HepG2 (cell line): Measurements from ENCODE around the gene ANKRD13D. TPM values are rescaled to one million over a fixed set of nuclear protein-coding genes. Genes with fewer than 3 reads are reported as not detected.

Experiments
- CBX5 ChIP-seq: sonication (generic); formaldehyde crosslinking; IDR thresholded peaks from 2 replicates; pipeline ENCODE4 v1.4.0; 2020; ENCODE audit warnings: missing genetic modification reagents, borderline replicate concordance
- DZIP1 ChIP-seq: sonication (generic); formaldehyde crosslinking; IDR thresholded peaks from 2 replicates; pipeline ENCODE4 v1.5.0; 2020; ENCODE audit warnings: mild to moderate bottlenecking, missing genetic modification reagents
- HNF4A ChIP-seq: sonication (generic); formaldehyde crosslinking; IDR thresholded peaks from 2 replicates; pipeline ENCODE4 v1.4.0; 2020; ENCODE audit warnings: missing genetic modification reagents
- MAZ ChIP-seq, 2 experiments: sonication (generic) in 1 of 2; formaldehyde crosslinking in 1 of 2; IDR thresholded peaks; 2 replicates each; pipeline versions ENCODE4 v1.5.0 to v1.6.1; 2012 to 2020; ENCODE audit warnings: low read depth in 2 of 2, mild to moderate bottlenecking in 2 of 2, borderline replicate concordance in 1 of 2, improper control_type of control experiment in 1 of 2, low read length in 1 of 2, missing genetic modification reagents in 1 of 2, moderate library complexity in 1 of 2
- MEIS1 ChIP-seq: sonication (generic); formaldehyde crosslinking; IDR thresholded peaks from 2 replicates; pipeline ENCODE4 v1.9.0; 2021; ENCODE audit warnings: mild to moderate bottlenecking, missing genetic modification reagents, moderate library complexity, borderline replicate concordance
- MLXIP ChIP-seq: sonication (generic); formaldehyde crosslinking; IDR thresholded peaks from 2 replicates; pipeline ENCODE4 v1.9.0; 2021; ENCODE audit warnings: missing genetic modification reagents, borderline replicate concordance
- MTF2 ChIP-seq: sonication (generic); formaldehyde crosslinking; IDR thresholded peaks from 2 replicates; pipeline ENCODE4 v1.5.0; 2020; ENCODE audit warnings: missing genetic modification reagents, borderline replicate concordance
- NCOA5 ChIP-seq: sonication (generic); formaldehyde crosslinking; IDR thresholded peaks from 2 replicates; pipeline ENCODE4 v1.4.0; 2020; ENCODE audit warnings: missing genetic modification reagents
- SP5 ChIP-seq: IDR thresholded peaks from 2 replicates; pipeline ENCODE4 v1.6.1; 2016; ENCODE audit warnings: low read depth, borderline replicate concordance
- SRF ChIP-seq: IDR thresholded peaks from 2 replicates; pipeline ENCODE4 v1.6.1; 2011; ENCODE audit warnings: mild to moderate bottlenecking, low read depth, low read length, moderate library complexity
- TIGD3 ChIP-seq: sonication (generic); formaldehyde crosslinking; IDR thresholded peaks from 2 replicates; pipeline ENCODE4 v1.5.1; 2020; ENCODE audit warnings: mild to moderate bottlenecking, missing genetic modification reagents, borderline replicate concordance
- U2AF1 ChIP-seq: fragments of 200-400 bp; formaldehyde crosslinking; optimal IDR thresholded peaks from 2 replicates; pipeline ENCODE3; 2017; ENCODE audit warnings: mild to moderate bottlenecking, low read depth, low read length
- ZBTB33 ChIP-seq: sonication (generic); formaldehyde crosslinking; IDR thresholded peaks from 2 replicates; pipeline ENCODE4 v1.4.0; 2020; ENCODE audit warnings: missing genetic modification reagents
- ZNF569 ChIP-seq: sonication (generic); formaldehyde crosslinking; IDR thresholded peaks from 2 replicates; pipeline ENCODE4 v1.5.0; 2020; ENCODE audit warnings: mild to moderate bottlenecking, missing genetic modification reagents, moderate library complexity, borderline replicate concordance
- ZNF746 ChIP-seq: sonication (generic); formaldehyde crosslinking; IDR thresholded peaks from 2 replicates; pipeline ENCODE4 v1.8.0; 2022; ENCODE audit warnings: mild to moderate bottlenecking, missing genetic modification reagents
- ZZZ3 ChIP-seq: sonication (generic); formaldehyde crosslinking; IDR thresholded peaks from 2 replicates; pipeline ENCODE4 v1.4.0; 2020; ENCODE audit warnings: missing genetic modification reagents, mild to moderate bottlenecking, borderline replicate concordance
- polyA plus RNA-seq, 8 experiments: library from polyadenylated mRNA; depleted of rRNA in 3 of 8; stranded (reverse) in 7 of 8; unstranded in 1 of 8; fragments of >200 nt; fragmentation: Illumina TruSeq in 4 of 8; extraction: Trizol in 4 of 8; gene quantifications; 2 replicates each; pipeline versions ENCODE4 v1.2.1 to v1.2.3, GENCODE V29; 2011 to 2016; ENCODE audit warnings: low read depth in 4 of 8, missing spikeins in 1 of 8, mixed read lengths in 1 of 8; ENCODE audit not compliant: insufficient read depth in 1 of 8
- total RNA-seq, 5 experiments: library from RNA; depleted of rRNA; stranded (reverse); fragments of >200 nt; fragmentation: Illumina TruSeq; extraction: Trizol; gene quantifications; 2 replicates each; pipeline ENCODE4 v1.2.3, GENCODE V29; 2016; ENCODE audit warnings: low read depth in 1 of 5
- TF ChIP-seq, protein P1 (sequence below): sonication (generic); formaldehyde crosslinking; IDR thresholded peaks from 2 replicates; pipeline ENCODE4 v1.8.0; 2022; ENCODE audit warnings: mild to moderate bottlenecking, missing genetic modification reagents, moderate library complexity

ANKRD13D gene
- total and polyA plus RNA-seq, 2 of the 13 experiments (the other 11 are each of a cell fraction or from before 2014, with no cell fraction given), result 18.6 to 27.3 TPM

GRCh38 chr11:67288452-67289225 is 464 bp upstream of the ANKRD13D start (continued):
- no peak; the same call in 1 of the 2 replicates for TF ChIP-seq DZIP1 (CRISPR knock-in tag)
- TF ChIP-seq SP5 (CRISPR knock-in tag), result peak; percentile 52
- TF ChIP-seq SRF, result no peak
- TF ChIP-seq ZNF746 (CRISPR knock-in tag), result no peak
- TF ChIP-seq TIGD3 (CRISPR knock-in tag), result no peak
- TF ChIP-seq CBX5, result peak; percentile 78; the same call in 1 of the 2 replicates
- peak; percentile 49 for TF ChIP-seq U2AF1
- TF ChIP-seq MAZ (IDR thresholded peaks at IDR 0.05; ENCODE audit: borderline replicate concordance, low read depth, low read length), result peak; percentile 76
- peak; percentile 86 for TF ChIP-seq MAZ (CRISPR knock-in tag; IDR thresholded peaks at IDR 0.05; ENCODE audit: low read depth)
- no peak for TF ChIP-seq ZNF569 (CRISPR knock-in tag)
- no peak for TF ChIP-seq ZBTB33 (CRISPR knock-in tag)
- TF ChIP-seq MLXIP (CRISPR knock-in tag), result no peak
- TF ChIP-seq MEIS1 (CRISPR knock-in tag), result peak; percentile 85
- 0 out of 2 replicates have a peak, but pooled peaks have one; percentile 76 for TF ChIP-seq MTF2 (CRISPR knock-in tag)
- TF ChIP-seq, protein P1, sequence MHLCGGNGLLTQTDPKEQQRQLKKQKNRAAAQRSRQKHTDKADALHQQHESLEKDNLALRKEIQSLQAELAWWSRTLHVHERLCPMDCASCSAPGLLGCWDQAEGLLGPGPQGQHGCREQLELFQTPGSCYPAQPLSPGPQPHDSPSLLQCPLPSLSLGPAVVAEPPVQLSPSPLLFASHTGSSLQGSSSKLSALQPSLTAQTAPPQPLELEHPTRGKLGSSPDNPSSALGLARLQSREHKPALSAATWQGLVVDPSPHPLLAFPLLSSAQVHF (CRISPR knock-in tag), result 0 out of 2 replicates have a peak, but pooled peaks have one; percentile 68
- TF ChIP-seq HNF4A (CRISPR knock-in tag), result 0 out of 2 replicates have a peak, but pooled peaks have one; percentile 17
- TF ChIP-seq NCOA5 (CRISPR knock-in tag), result no peak; the same call in none of the 2 replicates
- no peak; the same call in 1 of the 2 replicates for TF ChIP-seq ZZZ3
